ENCODE measurements around the gene MDC1. TPM values are rescaled to one million over a fixed set of nuclear protein-coding genes. Genes with fewer than 3 reads are reported as not detected.

The MDC1 gene
- total RNA-seq, 1 experiment from 2014 or later = 77.6 TPM

DNA sequence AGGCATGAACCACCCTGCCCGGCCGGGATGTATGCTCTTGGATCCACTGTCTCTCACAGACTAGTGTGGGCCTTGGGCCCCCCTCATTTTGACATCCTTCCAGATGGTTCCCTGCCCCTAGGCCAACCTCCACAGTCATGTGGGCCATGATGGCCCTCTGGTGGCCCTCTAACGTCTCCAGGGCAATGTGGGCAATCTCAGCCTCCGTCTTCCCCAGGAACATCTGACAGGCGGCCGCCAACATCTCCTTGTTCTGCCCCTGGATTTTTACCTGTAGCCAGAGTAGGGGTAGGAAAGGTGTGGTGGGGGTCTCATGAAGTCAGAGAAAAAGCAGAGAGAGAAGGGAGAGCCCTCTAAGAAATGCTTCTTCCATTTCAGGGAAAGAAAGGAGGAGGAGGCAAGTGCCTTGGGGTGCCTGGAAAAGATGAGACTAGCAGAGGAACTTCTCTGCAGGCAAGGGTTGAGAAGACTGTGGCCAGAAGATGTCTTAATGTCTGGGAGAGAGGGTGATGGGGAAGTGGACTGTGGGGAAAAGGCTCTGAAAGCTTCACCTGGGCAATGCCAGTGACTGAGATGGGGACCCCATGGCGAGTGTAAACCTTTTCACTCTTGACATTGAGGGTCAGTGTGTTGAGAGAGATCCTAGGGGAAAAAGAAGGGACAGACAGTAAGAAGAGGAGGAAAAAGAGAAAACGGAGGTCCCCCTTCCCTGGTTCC lies 24.1 kb upstream of the MDC1 start:
- peak overlapping the region; percentile 95 for H3K9ac ChIP-seq (ENCODE audit: extremely low read depth, insufficient read length, low read length)
- peaks cover 2% of the 10 kb centered on the region for H4K20me1 ChIP-seq (ENCODE audit: control insufficient read depth, insufficient read depth, insufficient read length)
- peaks cover 13% of the 10 kb centered on the region; the same call in 1 of the 2 replicates for H3K79me2 ChIP-seq (ENCODE audit: insufficient read depth, low read length)
- H2BK5ac ChIP-seq (ENCODE audit: insufficient read length, low read length) = no peak overlapping the region
- no peak overlapping the region for H3T11ph ChIP-seq (ENCODE audit: low read length)
- no peak for DNase-seq
- no peak overlapping the region for H3K18ac ChIP-seq (ENCODE audit: insufficient read length, low read depth, low read length)
- H3K14ac ChIP-seq (ENCODE audit: insufficient read depth, low read length) = no peak overlapping the region; the same call in 1 of the 2 replicates
- H3K4me1 ChIP-seq (ENCODE audit: insufficient read depth, low read length) = peaks cover 2% of the 10 kb centered on the region; the same call in 1 of the 2 replicates
- no peak overlapping the region for H3K4ac ChIP-seq (ENCODE audit: low read depth, low read length)
- H3K79me1 ChIP-seq (ENCODE audit: insufficient read depth, low read depth, low read length, poor library complexity, severe bottlenecking) = peaks cover 6% of the 10 kb centered on the region
- no peak overlapping the region for H4K91ac ChIP-seq (ENCODE audit: insufficient read length, low read depth, low read length)
- no CpG with 5 or more reads among the region's 8 CpGs for WGBS (ENCODE audit: extremely low coverage, insufficient read length, low lambda C conversion rate)
- H3K27me3 Mint-ChIP-seq (ENCODE audit: low read depth) = peaks cover 3% of the 10 kb centered on the region; the same call in 1 of the 2 replicates
- no peak overlapping the region for H3K27ac ChIP-seq (ENCODE audit: insufficient read length, low read depth, low read length)
- H3K9me3 ChIP-seq (ENCODE audit: control insufficient read depth, low read depth, low read length) = no peaks in the 10 kb centered on the region
- peak overlapping the region; percentile 91 for H3K4me2 ChIP-seq (ENCODE audit: insufficient read depth, insufficient read length, low read length)
- no peak overlapping the region for H2BK15ac ChIP-seq (ENCODE audit: low read depth, low read length)
- H4K8ac ChIP-seq (replicated peaks; ENCODE audit: insufficient read length, low read depth, low read length) = no peak overlapping the region
- peaks cover 24 to 25% of the 10 kb centered on the region in 2 experiments for H3K4me1 Mint-ChIP-seq
- H2BK20ac ChIP-seq (ENCODE audit: low read depth, low read length, poor library complexity, severe bottlenecking) = no peak overlapping the region
- H2BK120ac ChIP-seq (ENCODE audit: low read depth, low read length, poor library complexity, severe bottlenecking) = no peak overlapping the region
- H3K23ac ChIP-seq (ENCODE audit: insufficient read length, low read depth, low read length) = no peak overlapping the region
- no peak overlapping the region for H2AFZ ChIP-seq (ENCODE audit: low read length)
- peak overlapping the region; percentile 8 to 94 (median 37); a peak in 5 of 7 replicates for H3K27ac Mint-ChIP-seq
- no peaks in the 10 kb centered on the region; the same call in 1 of the 2 replicates for H3K27me3 ChIP-seq (ENCODE audit: insufficient read depth, low read length)
- TF ChIP-seq CTCF (conservative IDR thresholded peaks at IDR 0.05) = no peak
- no peak overlapping the region for H2AK5ac ChIP-seq (ENCODE audit: insufficient read length, low read length)
- H3K36me3 Mint-ChIP-seq (ENCODE audit: insufficient read depth in 1 of 3, low read depth in 3 of 3) = peaks cover 50 to 60% (median 51%) of the 10 kb centered on the region in 3 experiments
- H4K5ac ChIP-seq (ENCODE audit: insufficient read length, low read depth, low read length) = no peak overlapping the region
- H3K9me3 Mint-ChIP-seq = no peaks in the 10 kb centered on the region; a peak in 3 of 5 replicates
- H3K23me2 ChIP-seq (ENCODE audit: insufficient read length, low read depth, low read length, poor library complexity, severe bottlenecking) = peaks cover 17% of the 10 kb centered on the region
- peak overlapping the region; percentile 94 to 95 for H3K4me3 Mint-ChIP-seq
- no peak overlapping the region for H3K56ac ChIP-seq (ENCODE audit: insufficient read length, low read depth, low read length)
- H2BK12ac ChIP-seq (ENCODE audit: insufficient read length, low read depth, low read length) = no peak overlapping the region

All from H9 (cell line).